ENCODE measurements around the gene ZNF175. TPM values are rescaled to one million over a fixed set of nuclear protein-coding genes. Genes with fewer than 3 reads are reported as not detected.
A peak's percentile ranks its signal among the peaks of the same experiment; 100 is the strongest.

ZNF175 gene
- total and polyA plus RNA-seq, 9 of the 15 experiments (the other 6 are each of a cell fraction or from before 2014, with no cell fraction given) = 3.7 to 37.9 (median 14.0) TPM

DNA sequence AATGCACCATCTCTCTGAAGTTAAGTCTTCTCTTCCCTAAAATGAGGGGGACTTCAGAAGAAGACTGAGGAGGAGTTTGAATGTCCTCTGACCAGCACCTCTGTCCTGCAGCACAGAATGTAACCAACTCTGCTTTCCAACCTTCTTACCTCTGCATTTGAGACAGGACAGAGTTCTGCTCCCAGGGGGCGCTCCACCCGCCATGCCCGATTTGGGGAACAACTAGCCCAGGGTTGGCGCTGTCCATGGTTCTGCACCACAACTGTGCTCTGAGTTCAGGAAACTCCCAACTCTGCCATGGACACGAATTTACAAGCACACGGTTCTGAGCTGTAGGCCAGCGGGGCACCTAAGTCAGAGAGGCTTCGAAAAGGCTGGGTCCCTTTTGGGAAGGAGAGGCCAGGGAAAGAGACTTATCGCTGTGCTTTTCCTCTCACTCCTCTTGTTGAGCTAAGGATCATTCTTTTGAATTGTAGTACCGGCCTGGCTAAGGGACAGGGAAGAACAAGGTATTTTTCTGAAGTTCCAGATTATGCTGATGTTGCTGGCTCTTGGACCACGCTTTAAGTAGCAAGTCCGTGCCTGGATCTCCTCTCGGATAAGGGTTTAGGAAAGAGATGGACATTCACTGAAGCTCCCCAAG is 37.0 kb downstream of the ZNF175 start (continued):
- TF ChIP-seq SNIP1 (IDR thresholded peaks at IDR 0.05; ENCODE audit: low read depth) = no peak
- no peak for TF ChIP-seq ASH1L (IDR thresholded peaks at IDR 0.05; ENCODE audit: borderline replicate concordance, low read depth, partially characterized antibody)
- TF ChIP-seq, protein P1, sequence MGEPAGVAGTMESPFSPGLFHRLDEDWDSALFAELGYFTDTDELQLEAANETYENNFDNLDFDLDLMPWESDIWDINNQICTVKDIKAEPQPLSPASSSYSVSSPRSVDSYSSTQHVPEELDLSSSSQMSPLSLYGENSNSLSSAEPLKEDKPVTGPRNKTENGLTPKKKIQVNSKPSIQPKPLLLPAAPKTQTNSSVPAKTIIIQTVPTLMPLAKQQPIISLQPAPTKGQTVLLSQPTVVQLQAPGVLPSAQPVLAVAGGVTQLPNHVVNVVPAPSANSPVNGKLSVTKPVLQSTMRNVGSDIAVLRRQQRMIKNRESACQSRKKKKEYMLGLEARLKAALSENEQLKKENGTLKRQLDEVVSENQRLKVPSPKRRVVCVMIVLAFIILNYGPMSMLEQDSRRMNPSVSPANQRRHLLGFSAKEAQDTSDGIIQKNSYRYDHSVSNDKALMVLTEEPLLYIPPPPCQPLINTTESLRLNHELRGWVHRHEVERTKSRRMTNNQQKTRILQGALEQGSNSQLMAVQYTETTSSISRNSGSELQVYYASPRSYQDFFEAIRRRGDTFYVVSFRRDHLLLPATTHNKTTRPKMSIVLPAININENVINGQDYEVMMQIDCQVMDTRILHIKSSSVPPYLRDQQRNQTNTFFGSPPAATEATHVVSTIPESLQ (CRISPR knock-in tag; IDR thresholded peaks at IDR 0.05) = peak; percentile 65; the same call in 1 of the 2 replicates
- TF ChIP-seq ELF2 (CRISPR knock-in tag; IDR thresholded peaks at IDR 0.05) = no peak
- no peak for TF ChIP-seq ZNF57 (CRISPR knock-in tag; IDR thresholded peaks at IDR 0.05)
- no peak for TF ChIP-seq ZNF217 (CRISPR knock-in tag; IDR thresholded peaks at IDR 0.05)
- no peak for TF ChIP-seq ZNF324 (CRISPR knock-in tag; IDR thresholded peaks at IDR 0.05)
- TF ChIP-seq CBX8 (IDR thresholded peaks at IDR 0.05; ENCODE audit: borderline replicate concordance, extremely low read depth, low read depth, low read length, poor library complexity, severe bottlenecking) = no peak
- TF ChIP-seq SMAD3 (CRISPR knock-in tag; conservative IDR thresholded peaks at IDR 0.05) = no peak
- no peak for TF ChIP-seq HDAC6 (IDR thresholded peaks at IDR 0.05; ENCODE audit: low read depth, low read length)
- TF ChIP-seq DIDO1 (tag; IDR thresholded peaks at IDR 0.05; ENCODE audit: low read depth) = no peak
- TF ChIP-seq, protein P2, sequence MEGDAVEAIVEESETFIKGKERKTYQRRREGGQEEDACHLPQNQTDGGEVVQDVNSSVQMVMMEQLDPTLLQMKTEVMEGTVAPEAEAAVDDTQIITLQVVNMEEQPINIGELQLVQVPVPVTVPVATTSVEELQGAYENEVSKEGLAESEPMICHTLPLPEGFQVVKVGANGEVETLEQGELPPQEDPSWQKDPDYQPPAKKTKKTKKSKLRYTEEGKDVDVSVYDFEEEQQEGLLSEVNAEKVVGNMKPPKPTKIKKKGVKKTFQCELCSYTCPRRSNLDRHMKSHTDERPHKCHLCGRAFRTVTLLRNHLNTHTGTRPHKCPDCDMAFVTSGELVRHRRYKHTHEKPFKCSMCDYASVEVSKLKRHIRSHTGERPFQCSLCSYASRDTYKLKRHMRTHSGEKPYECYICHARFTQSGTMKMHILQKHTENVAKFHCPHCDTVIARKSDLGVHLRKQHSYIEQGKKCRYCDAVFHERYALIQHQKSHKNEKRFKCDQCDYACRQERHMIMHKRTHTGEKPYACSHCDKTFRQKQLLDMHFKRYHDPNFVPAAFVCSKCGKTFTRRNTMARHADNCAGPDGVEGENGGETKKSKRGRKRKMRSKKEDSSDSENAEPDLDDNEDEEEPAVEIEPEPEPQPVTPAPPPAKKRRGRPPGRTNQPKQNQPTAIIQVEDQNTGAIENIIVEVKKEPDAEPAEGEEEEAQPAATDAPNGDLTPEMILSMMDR (IDR thresholded peaks at IDR 0.05 in 2 of 3, conservative IDR thresholded peaks at IDR 0.05 in 1 of 3; ENCODE audit: insufficient read depth in 2 of 3, low read depth in 1 of 3, low read length in 3 of 3) = peak; percentile 96 to 98 (median 96)
- TF ChIP-seq KHSRP (IDR thresholded peaks at IDR 0.05) = no peak
- TF ChIP-seq, protein P3, sequence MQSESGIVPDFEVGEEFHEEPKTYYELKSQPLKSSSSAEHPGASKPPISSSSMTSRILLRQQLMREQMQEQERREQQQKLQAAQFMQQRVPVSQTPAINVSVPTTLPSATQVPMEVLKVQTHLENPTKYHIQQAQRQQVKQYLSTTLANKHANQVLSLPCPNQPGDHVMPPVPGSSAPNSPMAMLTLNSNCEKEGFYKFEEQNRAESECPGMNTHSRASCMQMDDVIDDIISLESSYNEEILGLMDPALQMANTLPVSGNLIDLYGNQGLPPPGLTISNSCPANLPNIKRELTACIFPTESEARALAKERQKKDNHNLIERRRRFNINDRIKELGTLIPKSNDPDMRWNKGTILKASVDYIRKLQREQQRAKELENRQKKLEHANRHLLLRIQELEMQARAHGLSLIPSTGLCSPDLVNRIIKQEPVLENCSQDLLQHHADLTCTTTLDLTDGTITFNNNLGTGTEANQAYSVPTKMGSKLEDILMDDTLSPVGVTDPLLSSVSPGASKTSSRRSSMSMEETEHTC (IDR thresholded peaks at IDR 0.05) = no peak
- no peak for TF ChIP-seq TCF7L2 (IDR thresholded peaks at IDR 0.05; ENCODE audit: low read depth, low read length)
- peak; percentile 84; the same call in 1 of the 2 replicates for TF ChIP-seq TGIF2 (CRISPR knock-in tag; IDR thresholded peaks at IDR 0.05)
- TF ChIP-seq MTA1 (IDR thresholded peaks at IDR 0.05; ENCODE audit: borderline replicate concordance) = no peak
- peak; percentile 83 for TF ChIP-seq NCOA1 (IDR thresholded peaks at IDR 0.05; ENCODE audit: low read depth)
- no peak for TF ChIP-seq MAFK (IDR thresholded peaks at IDR 0.05; ENCODE audit: low read length)
- no peak for TF ChIP-seq ZNF253 (CRISPR knock-in tag; conservative IDR thresholded peaks at IDR 0.05)
- TF ChIP-seq MEIS2 (IDR thresholded peaks at IDR 0.05; ENCODE audit: partially characterized antibody) = no peak
- TF ChIP-seq, protein P4, sequence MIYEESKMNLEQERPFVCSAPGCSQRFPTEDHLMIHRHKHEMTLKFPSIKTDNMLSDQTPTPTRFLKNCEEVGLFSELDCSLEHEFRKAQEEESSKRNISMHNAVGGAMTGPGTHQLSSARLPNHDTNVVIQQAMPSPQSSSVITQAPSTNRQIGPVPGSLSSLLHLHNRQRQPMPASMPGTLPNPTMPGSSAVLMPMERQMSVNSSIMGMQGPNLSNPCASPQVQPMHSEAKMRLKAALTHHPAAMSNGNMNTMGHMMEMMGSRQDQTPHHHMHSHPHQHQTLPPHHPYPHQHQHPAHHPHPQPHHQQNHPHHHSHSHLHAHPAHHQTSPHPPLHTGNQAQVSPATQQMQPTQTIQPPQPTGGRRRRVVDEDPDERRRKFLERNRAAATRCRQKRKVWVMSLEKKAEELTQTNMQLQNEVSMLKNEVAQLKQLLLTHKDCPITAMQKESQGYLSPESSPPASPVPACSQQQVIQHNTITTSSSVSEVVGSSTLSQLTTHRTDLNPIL (CRISPR knock-in tag; IDR thresholded peaks at IDR 0.05) = no peak
- no peak for TF ChIP-seq PHTF2 (CRISPR knock-in tag; IDR thresholded peaks at IDR 0.05)
- 0 out of 2 replicates have a peak, but pooled peaks have one; percentile 16 for TF ChIP-seq SMARCA4 (IDR thresholded peaks at IDR 0.05)
- TF ChIP-seq NFRKB (IDR thresholded peaks at IDR 0.05; ENCODE audit: low read depth) = no peak

All from K562 (cell line).